Uterus (tissue), 4 donors: ENCODE data around the gene OR5H14. TPM values are rescaled to one million over a fixed set of nuclear protein-coding genes. Genes with fewer than 3 reads are reported as not detected.

ENCODE experiments used
- DNase-seq, 2 donors: peaks; one replicate each; pipeline ENCODE4 v3.0.0-alpha.2; 2019 to 2020
- H3K27ac ChIP-seq, 2 donors: fragments of 200-600 bp; sonication (generic); 1 replicate in 1 of 2; 2 replicates in 1 of 2; pipeline ENCODE4 v1.5.1; 2016 to 2018
- H3K27me3 ChIP-seq, 2 donors: fragments of 200-600 bp; sonication (generic); one replicate each; pipeline ENCODE4 v1.5.1; 2018 to 2019; ENCODE audit warnings: control low read depth in 1 of 2
- H3K36me3 ChIP-seq, 2 donors: fragments of 200-600 bp; sonication (generic); one replicate each; pipeline ENCODE4 v1.5.1; 2019; ENCODE audit warnings: control low read depth in 1 of 2
- H3K4me1 ChIP-seq, 2 donors: fragments of 200-600 bp; sonication (generic); one replicate each; pipeline ENCODE4 v1.5.1; 2018 to 2019; ENCODE audit warnings: control low read depth in 1 of 2
- H3K4me3 ChIP-seq, 2 donors: fragments of 200-600 bp; sonication (generic); 1 replicate in 1 of 2; 2 replicates in 1 of 2; pipeline ENCODE4 v1.5.1; 2018 to 2019; ENCODE audit warnings: mild to moderate bottlenecking in 1 of 2
- H3K9me3 ChIP-seq, 2 donors: fragments of 200-600 bp; sonication (generic); one replicate each; pipeline ENCODE4 v1.5.1; 2019; ENCODE audit warnings: control low read depth in 1 of 2
- POLR2A ChIP-seq, 2 donors: fragments of 450-650 bp; IDR thresholded peaks; one replicate each; pipeline ENCODE4 v1.6.1; 2016; ENCODE audit warnings: antibody characterized with exemption in 2 of 2, mild to moderate bottlenecking in 1 of 2, moderate library complexity in 1 of 2
- intact Hi-C: fragments of 100-400 bp; cut with DNase I; formaldehyde crosslinking; loops from one replicate; pipeline ENCODE4 v1.15.1; 2023; ENCODE audit warnings: low total_unique reads
- total RNA-seq, 4 donors: library from RNA; depleted of rRNA in 3 of 4; stranded (reverse); fragments of >200 nt in 3 of 4; gene quantifications; one replicate each; pipeline versions ENCODE4 v1.1.0 to v1.2.4, GENCODE V29; 2014 to 2023
- TF ChIP-seq, protein P1 (sequence below), 4 experiments: fragments of 200-600 bp in 2 of 4; fragments of 450-650 bp in 2 of 4; sonication (generic) in 2 of 4; IDR thresholded peaks; one replicate each; pipeline ENCODE4 v1.5.1; 2016 to 2019; ENCODE audit warnings: antibody characterized with exemption in 4 of 4, mild to moderate bottlenecking in 2 of 4, moderate library complexity in 1 of 4
- donor health status: DM: yes; HTN: yes; CAD: no.

Gene OR5H14
- total RNA-seq: not detected

DNA sequence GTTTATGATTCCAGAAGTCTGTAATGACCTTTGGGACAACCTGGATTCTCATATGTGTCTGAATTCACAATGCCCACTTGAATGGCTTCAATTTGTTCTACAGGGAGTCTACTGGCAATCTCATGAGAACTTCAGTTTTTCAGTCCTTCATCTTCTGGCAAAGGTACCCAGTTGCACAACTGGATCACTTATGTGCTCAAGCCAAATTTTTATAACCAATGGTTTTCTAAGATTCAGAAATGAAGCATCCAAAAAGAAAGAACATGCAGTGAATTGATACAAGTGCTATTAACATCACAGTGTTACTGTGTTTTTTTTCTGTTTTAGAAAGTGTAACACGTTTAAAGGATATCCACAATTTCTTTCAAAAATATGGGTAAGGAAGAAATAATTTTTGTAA lies at the start of gene OR5H14:
OR5H14 (plus strand) TSS at position 301 of the 400 bp plus-strand sequence. CDS start 1,907 bp downstream, outside the sequence.
- TF ChIP-seq, protein P1, sequence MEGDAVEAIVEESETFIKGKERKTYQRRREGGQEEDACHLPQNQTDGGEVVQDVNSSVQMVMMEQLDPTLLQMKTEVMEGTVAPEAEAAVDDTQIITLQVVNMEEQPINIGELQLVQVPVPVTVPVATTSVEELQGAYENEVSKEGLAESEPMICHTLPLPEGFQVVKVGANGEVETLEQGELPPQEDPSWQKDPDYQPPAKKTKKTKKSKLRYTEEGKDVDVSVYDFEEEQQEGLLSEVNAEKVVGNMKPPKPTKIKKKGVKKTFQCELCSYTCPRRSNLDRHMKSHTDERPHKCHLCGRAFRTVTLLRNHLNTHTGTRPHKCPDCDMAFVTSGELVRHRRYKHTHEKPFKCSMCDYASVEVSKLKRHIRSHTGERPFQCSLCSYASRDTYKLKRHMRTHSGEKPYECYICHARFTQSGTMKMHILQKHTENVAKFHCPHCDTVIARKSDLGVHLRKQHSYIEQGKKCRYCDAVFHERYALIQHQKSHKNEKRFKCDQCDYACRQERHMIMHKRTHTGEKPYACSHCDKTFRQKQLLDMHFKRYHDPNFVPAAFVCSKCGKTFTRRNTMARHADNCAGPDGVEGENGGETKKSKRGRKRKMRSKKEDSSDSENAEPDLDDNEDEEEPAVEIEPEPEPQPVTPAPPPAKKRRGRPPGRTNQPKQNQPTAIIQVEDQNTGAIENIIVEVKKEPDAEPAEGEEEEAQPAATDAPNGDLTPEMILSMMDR (IDR thresholded peaks at IDR 0.05): no peak
- TF ChIP-seq POLR2A (IDR thresholded peaks at IDR 0.05): no peak
- Histone ChIP-seq H3K27me3 (no peaks in the 10 kb centered on the region), H3K27ac (no peak within 1 kb of the TSS), H3K4me3 (no peak within 1 kb of the TSS), H3K9me3 (no peaks in the 10 kb centered on the region), H3K36me3 (no peaks in the 10 kb centered on the region), H3K4me1 (no peaks in the 10 kb centered on the region)
- no peak for DNase-seq
- intact Hi-C loops: no loop called here

DNA sequence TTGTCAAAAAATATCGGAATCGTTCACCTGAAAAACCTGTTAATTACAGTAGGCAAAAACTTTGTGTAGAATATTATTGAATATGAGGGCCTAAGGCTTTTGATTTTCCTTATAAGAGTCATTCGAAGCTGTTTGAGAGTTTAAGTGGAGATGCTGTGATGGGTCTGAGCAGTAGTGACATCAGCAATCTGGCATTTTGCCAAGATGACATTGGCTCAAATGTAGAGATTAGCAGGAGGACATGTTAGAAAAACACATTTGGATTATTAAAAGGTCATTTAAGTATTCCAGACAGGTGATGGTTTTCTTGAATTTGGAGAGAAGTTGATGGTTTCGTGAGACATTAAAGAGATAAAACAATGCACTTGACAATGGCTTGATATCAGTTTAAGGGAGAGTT lies 47.4 kb upstream of the OR5H14 start:
- no peak for DNase-seq
- no peaks in the 10 kb centered on the region for H3K9me3 ChIP-seq
- intact Hi-C loops: no loop called here
- TF ChIP-seq, protein P1 (IDR thresholded peaks at IDR 0.05): no peak
- TF ChIP-seq POLR2A (IDR thresholded peaks at IDR 0.05): no peak
- no peaks in the 10 kb centered on the region for H3K36me3 ChIP-seq
- no peaks in the 10 kb centered on the region for H3K27me3 ChIP-seq
- no peak overlapping the region for H3K4me3 ChIP-seq
- no peak overlapping the region for H3K27ac ChIP-seq
- H3K4me1 ChIP-seq: no peaks in the 10 kb centered on the region

DNA sequence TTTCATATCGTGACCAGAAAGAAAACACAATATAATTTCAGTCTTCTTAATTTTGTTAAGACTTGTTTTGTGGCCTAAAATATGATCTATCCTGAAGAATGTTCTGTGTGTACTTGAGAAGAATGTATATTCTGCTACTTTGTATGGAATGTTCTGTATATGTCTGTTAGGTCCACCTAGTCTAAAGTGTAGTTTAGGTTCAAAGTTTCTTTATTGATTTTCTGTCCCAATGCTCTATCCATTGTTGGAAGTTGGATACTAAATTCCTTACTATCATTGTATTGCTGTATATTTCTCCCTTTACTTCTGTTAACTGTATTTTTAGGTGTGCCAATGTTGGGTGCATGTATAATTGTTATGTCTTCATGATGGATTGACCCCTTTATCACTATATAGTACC lies 39.1 kb upstream of the OR5H14 start:
- H3K4me1 ChIP-seq: no peaks in the 10 kb centered on the region
- no peak for TF ChIP-seq POLR2A (IDR thresholded peaks at IDR 0.05)
- TF ChIP-seq, protein P1 (IDR thresholded peaks at IDR 0.05): no peak
- H3K4me3 ChIP-seq: no peak overlapping the region
- H3K36me3 ChIP-seq: no peaks in the 10 kb centered on the region
- H3K9me3 ChIP-seq: no peaks in the 10 kb centered on the region
- intact Hi-C loops: no loop called here
- no peak for DNase-seq
- no peak overlapping the region for H3K27ac ChIP-seq
- no peaks in the 10 kb centered on the region for H3K27me3 ChIP-seq

DNA sequence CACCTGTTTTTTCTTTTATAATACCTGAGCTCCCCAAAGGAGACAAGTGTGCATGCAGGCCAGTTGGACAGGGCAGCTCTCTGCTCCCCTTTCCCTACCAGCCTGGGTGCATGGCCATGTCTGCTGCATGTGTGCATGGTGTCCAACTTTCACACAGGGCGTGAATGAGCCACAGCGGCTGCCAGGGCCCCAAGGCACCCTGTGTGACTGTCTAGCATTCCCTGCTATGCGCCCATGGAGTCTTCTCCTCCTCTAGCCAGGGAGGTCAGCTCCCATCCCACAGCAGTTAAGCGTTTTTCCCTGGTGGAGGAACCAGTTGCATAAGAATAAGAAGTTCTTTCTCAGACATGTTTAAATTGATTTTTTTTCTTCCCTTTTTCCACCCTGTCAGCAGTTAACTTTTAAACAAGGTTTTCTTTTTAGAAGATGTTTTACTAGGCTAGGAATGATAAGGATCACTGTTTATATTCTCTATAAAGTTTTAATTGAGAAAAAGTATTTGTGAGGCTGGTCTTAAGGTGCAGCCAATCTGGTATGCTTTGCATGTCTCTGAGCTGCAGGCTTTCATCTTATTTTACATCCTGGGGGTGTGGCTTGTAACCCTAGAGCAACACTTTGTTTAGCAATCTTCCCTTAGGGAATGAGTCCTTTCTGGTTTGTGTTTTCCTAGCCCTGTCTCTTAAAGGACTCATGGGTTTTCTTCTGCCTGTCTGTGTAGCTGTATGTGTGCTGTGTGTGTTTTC lies 37.3 kb upstream of the OR5H14 start:
- Histone ChIP-seq H3K9me3 (no peaks in the 10 kb centered on the region), H3K36me3 (no peaks in the 10 kb centered on the region), H3K4me1 (no peaks in the 10 kb centered on the region), H3K27ac (no peak overlapping the region), H3K4me3 (no peak overlapping the region), H3K27me3 (no peaks in the 10 kb centered on the region)
- TF ChIP-seq, protein P1 (IDR thresholded peaks at IDR 0.05): no peak
- no peak for TF ChIP-seq POLR2A (IDR thresholded peaks at IDR 0.05)
- intact Hi-C loops: no loop called here
- DNase-seq: no peak

DNA sequence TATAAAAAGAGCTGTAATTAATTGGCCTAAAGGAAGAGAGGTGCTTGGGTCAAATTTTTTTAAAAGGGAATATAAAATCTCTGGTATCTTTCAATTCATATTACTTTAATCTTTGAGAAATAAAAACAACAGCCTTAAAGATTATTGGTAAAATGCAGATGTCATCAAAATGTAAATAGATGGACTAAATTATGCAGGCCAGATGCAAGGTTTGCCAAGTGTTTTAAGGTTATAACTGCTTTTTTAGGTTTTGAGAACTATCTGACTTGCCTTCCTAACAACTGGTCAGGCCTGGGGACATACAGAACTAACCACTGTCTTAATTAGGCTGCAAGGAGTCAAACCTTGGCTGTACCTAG lies 36.8 kb upstream of the OR5H14 start:
- H3K36me3 ChIP-seq: no peaks in the 10 kb centered on the region
- intact Hi-C loops: no loop called here
- no peak for DNase-seq
- TF ChIP-seq, protein P1 (IDR thresholded peaks at IDR 0.05): no peak
- no peak for TF ChIP-seq POLR2A (IDR thresholded peaks at IDR 0.05)
- H3K27me3 ChIP-seq: no peaks in the 10 kb centered on the region
- H3K4me3 ChIP-seq: no peak overlapping the region
- no peaks in the 10 kb centered on the region for H3K9me3 ChIP-seq
- H3K4me1 ChIP-seq: no peaks in the 10 kb centered on the region
- no peak overlapping the region for H3K27ac ChIP-seq
